LNCAP (cell line): ENCODE results near the gene MIS18BP1.

Source experiments
- CTCF ChIP-seq: fragments of 450-650 bp; IDR thresholded peaks from 2 replicates; pipeline ENCODE4 v1.5.1; 2017; ENCODE audit warnings: mild to moderate bottlenecking

MIS18BP1 gene

GRCh38 chr14:45238988-45239387 is 14.0 kb downstream of the MIS18BP1 start:
- no peak for TF ChIP-seq CTCF

- no peak for TF ChIP-seq CTCF
Measured at GRCh38 chr14:45227566-45227965, 25.4 kb downstream of the MIS18BP1 start.

DNA sequence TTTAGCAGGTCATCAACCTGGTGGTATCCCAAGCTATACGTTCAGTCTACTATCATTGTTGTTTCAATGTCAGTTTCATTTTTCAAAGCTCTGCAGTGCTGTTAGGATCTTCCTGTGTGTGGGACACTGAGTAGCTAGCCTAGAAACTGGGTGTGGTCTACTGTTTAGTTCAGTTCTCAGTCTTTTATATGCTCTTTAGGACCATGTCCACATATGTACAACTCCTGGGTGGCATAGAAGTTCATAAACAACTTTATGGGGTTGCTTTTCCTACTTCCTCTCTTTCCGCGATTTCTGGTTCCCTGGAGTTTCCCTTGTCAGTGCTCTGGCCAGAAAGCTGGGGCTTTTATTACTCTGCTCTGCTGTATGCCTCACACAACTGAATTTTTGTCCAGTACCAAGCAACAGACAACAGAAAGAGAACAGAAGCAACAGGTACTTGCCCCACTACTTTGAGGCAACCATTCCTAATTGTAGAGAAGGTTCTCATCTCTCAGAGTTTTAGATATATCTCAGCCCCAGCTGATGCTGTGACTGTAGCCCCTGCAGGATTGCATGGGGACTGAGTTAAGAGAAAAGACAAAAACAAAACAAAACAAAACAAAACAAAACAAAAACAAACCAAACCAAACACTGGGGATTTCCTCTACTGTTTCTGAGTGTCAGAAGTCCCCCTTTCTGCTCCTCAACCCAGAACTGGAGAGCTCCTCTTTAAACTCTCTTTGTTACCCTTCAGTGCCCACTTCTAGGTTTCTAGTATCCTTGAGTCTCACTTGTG is 30.3 kb downstream of the MIS18BP1 start:
- TF ChIP-seq CTCF = no peak

DNA sequence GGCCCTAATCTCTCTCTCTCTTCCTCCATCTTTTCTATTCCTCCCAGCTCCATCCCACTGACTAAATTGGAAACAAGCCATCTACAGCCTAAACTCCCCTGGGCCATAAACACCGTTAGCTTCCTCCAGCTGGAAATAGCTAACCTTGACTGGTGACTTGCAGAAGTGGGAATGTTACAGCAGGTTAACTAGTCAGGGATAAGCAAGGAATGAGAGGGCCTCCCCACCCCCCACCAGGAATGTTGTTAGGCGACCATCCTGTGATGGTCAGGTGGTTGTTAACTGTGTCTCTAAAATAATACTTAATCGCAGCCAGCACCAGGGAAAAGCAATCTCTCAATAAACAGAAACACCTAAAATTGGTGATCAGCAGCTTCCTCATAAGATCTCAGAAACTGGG is 40.8 kb downstream of the MIS18BP1 start:
- TF ChIP-seq CTCF = no peak

GRCh38 chr14:45211295-45211694 is 41.7 kb downstream of the MIS18BP1 start:
- no peak for TF ChIP-seq CTCF

DNA sequence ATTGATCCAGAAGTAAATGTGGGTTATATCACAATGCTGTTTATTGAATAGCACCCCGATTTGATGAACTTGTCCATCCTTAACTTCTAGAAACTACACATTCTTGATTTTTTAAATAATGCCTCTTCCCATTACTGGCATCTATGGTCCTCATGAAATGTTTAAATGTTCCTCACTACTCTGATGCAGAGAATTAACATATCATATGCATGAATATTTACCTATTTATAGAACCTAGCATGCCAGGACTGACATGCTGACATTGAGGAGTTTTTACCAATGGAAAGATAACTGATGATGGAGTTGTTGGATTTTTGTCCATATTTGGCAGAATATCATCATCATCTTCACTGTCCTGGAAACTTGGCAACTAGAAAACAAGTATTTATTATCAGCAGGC is 42.8 kb downstream of the MIS18BP1 start:
- no peak for TF ChIP-seq CTCF

GRCh38 chr14:45204241-45204640 is 48.8 kb downstream of the MIS18BP1 start:
- no peak for TF ChIP-seq CTCF

- 0 out of 2 replicates have a peak, but pooled peaks have one; percentile 9 for TF ChIP-seq CTCF
Measured at GRCh38 chr14:45201905-45202304, 51.1 kb downstream of the MIS18BP1 start.
